ENCODE data around the gene PPP2R3C. TPM values are rescaled to one million over a fixed set of nuclear protein-coding genes. Genes with fewer than 3 reads are reported as not detected.
A peak's percentile ranks its signal among the peaks of the same experiment; 100 is the strongest.

Gene PPP2R3C
- total RNA-seq, 1 donor from 2014 or later = 26.5 TPM

DNA sequence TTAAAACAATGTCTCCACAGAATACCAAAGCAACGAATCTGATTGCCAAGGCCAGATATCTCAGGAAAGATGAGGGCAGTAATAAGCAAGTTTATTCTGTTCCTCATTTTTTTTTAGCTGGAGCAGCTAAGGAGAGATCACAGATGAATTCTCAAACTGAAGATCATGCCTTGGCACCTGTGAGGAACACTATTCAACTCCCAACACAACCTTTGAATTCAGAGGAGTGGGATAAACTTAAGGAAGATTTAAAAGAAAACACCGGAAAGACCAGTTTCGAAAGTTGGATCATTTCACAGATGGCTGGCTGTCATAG, 1.6 kb upstream of the PPP2R3C start:
- Histone ChIP-seq H3K4me3 (peak overlapping the region; percentile 77), H3K27ac (replicated peaks) (peak overlapping the region; percentile 96), H3K27me3 (ENCODE audit: low read depth) (no peaks in the 10 kb centered on the region), H3K9me3 (replicated peaks) (no peaks in the 10 kb centered on the region), H3K36me3 (peaks cover 8% of the 10 kb centered on the region), H3K4me1 (peaks cover 45% of the 10 kb centered on the region)
- intact Hi-C loops (cut with micrococcal nuclease) = no loop called here
- DNase-seq = no peak
- TF ChIP-seq, protein P1, sequence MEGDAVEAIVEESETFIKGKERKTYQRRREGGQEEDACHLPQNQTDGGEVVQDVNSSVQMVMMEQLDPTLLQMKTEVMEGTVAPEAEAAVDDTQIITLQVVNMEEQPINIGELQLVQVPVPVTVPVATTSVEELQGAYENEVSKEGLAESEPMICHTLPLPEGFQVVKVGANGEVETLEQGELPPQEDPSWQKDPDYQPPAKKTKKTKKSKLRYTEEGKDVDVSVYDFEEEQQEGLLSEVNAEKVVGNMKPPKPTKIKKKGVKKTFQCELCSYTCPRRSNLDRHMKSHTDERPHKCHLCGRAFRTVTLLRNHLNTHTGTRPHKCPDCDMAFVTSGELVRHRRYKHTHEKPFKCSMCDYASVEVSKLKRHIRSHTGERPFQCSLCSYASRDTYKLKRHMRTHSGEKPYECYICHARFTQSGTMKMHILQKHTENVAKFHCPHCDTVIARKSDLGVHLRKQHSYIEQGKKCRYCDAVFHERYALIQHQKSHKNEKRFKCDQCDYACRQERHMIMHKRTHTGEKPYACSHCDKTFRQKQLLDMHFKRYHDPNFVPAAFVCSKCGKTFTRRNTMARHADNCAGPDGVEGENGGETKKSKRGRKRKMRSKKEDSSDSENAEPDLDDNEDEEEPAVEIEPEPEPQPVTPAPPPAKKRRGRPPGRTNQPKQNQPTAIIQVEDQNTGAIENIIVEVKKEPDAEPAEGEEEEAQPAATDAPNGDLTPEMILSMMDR (IDR thresholded peaks at IDR 0.05; ENCODE audit: borderline replicate concordance) = no peak

DNA sequence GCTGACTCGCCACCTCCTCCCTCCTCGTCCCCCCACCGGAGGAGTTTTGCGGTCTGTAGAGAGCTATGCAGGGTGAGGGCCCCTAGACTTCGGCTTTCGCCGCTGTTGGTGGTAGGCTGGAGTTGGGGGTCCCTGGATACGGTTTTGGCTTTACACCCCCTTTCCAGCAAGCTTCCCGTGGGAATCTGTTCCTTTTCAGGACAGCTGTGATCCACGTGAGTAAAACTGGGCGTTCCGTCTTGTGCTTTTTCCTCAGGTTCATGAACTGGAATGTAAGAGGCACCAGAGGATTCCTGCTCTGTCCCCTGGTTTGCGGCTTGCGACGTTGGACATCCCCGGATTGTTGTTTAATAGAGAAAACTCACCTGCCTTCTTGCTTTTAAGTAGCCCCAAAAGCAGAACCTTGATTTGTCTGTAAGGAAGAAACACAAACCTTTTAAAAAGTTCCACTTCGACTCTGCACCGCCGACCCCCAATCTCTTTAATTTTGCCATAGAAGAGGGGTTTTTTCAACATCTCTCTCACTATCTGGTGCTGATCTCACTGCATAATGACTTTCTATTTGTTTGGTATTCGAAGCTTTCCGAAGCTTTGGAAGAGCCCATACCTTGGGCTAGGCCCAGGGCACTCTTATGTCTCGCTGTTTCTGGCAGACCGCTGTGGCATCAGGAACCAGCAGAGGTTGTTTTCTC, 1.1 kb upstream of the PPP2R3C start:
- Histone ChIP-seq H3K9me3 (replicated peaks) (no peaks in the 10 kb centered on the region), H3K36me3 (peaks cover 8% of the 10 kb centered on the region), H3K4me1 (peaks cover 47% of the 10 kb centered on the region), H3K27me3 (ENCODE audit: low read depth) (no peaks in the 10 kb centered on the region), H3K4me3 (peak overlapping the region; percentile 77), H3K27ac (replicated peaks) (peak overlapping the region; percentile 96)
- intact Hi-C loops (cut with micrococcal nuclease) = no loop called here
- TF ChIP-seq, protein P1 (IDR thresholded peaks at IDR 0.05; ENCODE audit: borderline replicate concordance) = no peak
- DNase-seq = no peak

DNA sequence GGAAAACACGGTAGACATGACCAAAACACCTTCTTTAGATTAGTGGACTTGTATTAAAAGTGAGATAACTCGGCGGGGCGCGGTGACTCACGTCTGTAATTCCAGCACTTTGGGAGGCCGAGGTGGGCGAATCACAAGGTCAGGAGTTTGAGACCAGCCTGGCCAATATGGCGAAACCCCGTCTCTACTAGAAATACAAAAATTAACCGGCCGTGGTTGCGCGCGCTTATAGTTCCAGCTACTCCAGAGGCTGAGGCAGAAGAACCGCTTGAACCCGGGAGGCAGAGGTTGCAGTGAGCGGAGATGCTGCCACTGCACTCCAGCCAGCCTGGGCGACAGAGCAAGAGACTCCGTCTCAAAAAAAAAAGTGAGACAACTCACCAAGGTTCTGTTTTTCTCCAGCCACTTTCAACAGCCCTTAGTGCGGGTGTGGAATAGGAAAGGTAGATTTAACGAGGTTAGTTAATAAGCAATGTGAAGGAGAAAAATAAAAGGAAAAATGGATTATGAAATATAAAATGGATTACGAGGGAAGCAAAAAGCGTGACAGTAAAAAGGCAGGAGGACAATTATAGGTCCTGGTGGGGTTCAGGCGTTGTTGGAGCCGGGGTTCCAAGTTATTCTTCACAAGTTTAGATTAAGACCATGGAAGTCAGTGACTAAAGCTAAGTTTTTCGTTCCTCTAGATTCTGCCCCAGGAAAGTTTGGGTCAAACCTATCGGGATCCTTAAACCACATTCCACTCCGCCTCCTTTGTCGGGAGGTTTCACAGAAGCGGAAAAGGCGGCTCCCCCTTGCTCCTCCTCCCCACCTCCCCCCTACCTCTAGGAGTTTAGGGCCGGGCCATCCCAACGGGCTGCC, 534 bp downstream of the PPP2R3C start:
- H3K36me3 ChIP-seq = peaks cover 10% of the 10 kb centered on the region
- H3K4me3 ChIP-seq = peak overlapping the region; percentile 77
- peak overlapping the region; percentile 96 for H3K27ac ChIP-seq (replicated peaks)
- no peaks in the 10 kb centered on the region for H3K9me3 ChIP-seq (replicated peaks)
- peaks cover 59% of the 10 kb centered on the region for H3K4me1 ChIP-seq
- DNase-seq = peak; percentile 17
- TF ChIP-seq, protein P1 (IDR thresholded peaks at IDR 0.05; ENCODE audit: borderline replicate concordance) = no peak
- intact Hi-C loops (cut with micrococcal nuclease) = no loop called here
- no peaks in the 10 kb centered on the region for H3K27me3 ChIP-seq (ENCODE audit: low read depth)

DNA sequence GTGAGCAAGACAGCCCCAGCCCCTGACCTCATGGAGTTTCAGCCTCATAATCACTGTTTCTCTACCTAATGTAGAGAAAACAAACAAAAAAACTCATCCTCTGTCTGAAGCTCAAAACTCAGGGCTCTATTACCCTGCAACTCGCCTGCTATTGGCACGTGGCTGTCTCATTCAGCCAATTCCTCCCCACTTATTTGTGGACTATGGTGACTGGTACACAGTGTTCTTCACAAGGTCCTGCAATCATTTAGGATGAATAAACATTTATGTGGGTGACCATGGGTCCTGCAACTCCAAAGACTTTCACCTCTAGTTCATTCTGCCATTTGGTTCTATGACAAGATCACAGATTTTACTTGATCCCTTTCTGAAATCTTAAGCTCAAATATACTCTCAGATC, 4.7 kb downstream of the PPP2R3C start:
- H3K36me3 ChIP-seq = peaks cover 50% of the 10 kb centered on the region
- H3K27ac ChIP-seq (replicated peaks) = peak overlapping the region; percentile 29
- TF ChIP-seq, protein P1 (IDR thresholded peaks at IDR 0.05; ENCODE audit: borderline replicate concordance) = no peak
- peaks cover 1% of the 10 kb centered on the region for H3K9me3 ChIP-seq (replicated peaks)
- H3K4me3 ChIP-seq = no peak overlapping the region
- H3K27me3 ChIP-seq (ENCODE audit: low read depth) = no peaks in the 10 kb centered on the region
- H3K4me1 ChIP-seq = peaks cover 39% of the 10 kb centered on the region
- intact Hi-C loops (cut with micrococcal nuclease) = no loop called here
- no peak for DNase-seq

DNA sequence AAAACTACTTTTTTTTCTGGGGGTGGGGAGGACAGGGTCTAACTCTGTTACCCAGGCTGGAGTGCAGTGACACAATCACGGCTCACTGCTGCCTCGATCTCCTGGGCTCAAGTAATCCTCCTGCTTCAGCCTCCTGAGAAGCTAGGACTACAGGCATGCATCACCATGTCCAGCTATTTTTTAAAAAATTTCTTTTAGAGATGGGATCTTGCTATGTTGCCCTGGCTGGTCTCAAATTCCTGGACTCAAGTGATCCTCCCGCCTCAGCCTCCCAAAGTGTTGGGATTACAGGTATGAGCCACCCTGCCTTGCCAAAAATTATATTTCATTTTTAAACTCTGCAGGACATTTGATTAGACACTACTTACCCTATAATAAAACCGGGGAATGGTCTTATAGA, 5.5 kb downstream of the PPP2R3C start:
- H3K9me3 ChIP-seq (replicated peaks) = peaks cover 10% of the 10 kb centered on the region
- intact Hi-C loops (cut with micrococcal nuclease) = no loop called here
- H3K27ac ChIP-seq (replicated peaks) = no peak overlapping the region
- H3K4me3 ChIP-seq = no peak overlapping the region
- H3K36me3 ChIP-seq = peaks cover 58% of the 10 kb centered on the region
- no peak for DNase-seq
- H3K27me3 ChIP-seq (ENCODE audit: low read depth) = no peaks in the 10 kb centered on the region
- peaks cover 34% of the 10 kb centered on the region for H3K4me1 ChIP-seq
- TF ChIP-seq, protein P1 (IDR thresholded peaks at IDR 0.05; ENCODE audit: borderline replicate concordance) = no peak
